ENCODE data around the gene FAM3D.

The FAM3D gene

DNA sequence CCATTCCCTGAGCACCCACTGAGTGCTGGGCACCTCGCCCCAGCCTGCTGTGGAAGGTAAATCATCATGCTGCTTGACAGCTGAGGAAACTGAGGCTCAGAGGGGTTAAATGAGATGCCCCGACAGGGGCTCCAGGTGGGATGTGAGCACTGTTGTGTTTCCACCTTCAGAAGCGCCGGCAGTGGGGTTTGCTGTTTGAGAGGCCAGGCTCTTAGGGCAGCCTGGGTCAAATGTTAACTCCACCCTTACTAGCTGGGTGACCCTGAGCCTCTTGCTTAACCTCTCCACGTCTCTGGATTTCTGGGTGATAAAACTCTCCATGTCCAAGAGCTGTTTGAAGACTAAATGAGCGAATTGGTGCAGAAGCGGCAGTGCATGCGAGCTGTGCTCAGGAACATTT, 43.1 kb downstream of the FAM3D start:
- H3K36me3 ChIP-seq (ENCODE audit: control insufficient read depth, low read depth, low read length): no peaks in the 10 kb centered on the region
- H3K4me3 ChIP-seq (ENCODE audit: low read length): no peak overlapping the region
- H3K27ac ChIP-seq (ENCODE audit: low read length): no peak overlapping the region
- H3K27me3 ChIP-seq (ENCODE audit: control insufficient read depth, insufficient read depth, low read length): no peaks in the 10 kb centered on the region
- H3K9ac ChIP-seq (ENCODE audit: low read length): no peak overlapping the region
- H3K9me3 ChIP-seq (ENCODE audit: control insufficient read depth, low read depth, low read length): no peaks in the 10 kb centered on the region
- H3K4me1 ChIP-seq (ENCODE audit: control insufficient read depth, low read depth, low read length): no peaks in the 10 kb centered on the region

DNA sequence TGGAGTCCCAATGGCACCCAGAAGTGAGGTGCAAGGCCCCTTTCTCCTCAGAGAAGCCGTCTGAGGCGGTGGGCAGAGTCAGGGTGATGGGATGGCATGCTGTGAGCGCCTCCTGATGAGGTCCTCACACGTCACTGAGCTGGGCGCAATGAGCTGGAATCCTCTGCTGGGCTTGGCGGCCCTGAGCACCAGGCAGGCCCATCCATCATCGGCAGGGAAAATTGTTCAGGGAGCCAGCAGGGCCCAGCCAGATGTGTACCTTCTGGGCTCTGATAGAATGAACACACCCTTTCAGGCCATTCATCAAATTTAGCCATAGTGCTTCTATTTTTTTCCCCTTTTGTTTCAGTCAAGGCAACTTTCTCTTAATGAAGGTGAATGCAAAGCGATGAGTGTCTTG, 43.7 kb downstream of the FAM3D start:
- H3K4me3 ChIP-seq (ENCODE audit: low read length): no peak overlapping the region

DNA sequence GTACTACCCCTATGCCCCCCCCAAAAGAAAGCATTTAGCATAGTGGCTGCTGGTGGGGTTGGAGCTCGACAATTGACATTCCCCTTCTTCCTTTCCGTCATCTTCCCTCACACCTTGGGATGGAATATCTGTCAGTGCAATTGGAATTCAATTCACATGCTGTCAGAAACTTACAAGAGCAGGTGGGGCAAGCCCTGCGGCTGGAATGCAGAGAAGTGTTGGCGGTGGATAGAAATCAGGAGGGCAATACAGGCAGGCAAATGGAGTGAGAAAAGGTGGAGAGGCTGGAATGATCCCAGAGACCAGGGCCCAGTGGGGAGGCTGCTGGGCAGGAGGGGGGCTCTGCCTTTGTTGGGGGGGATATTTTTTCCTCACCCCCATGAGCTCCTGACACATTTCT, 44.1 kb downstream of the FAM3D start:
- H3K27ac ChIP-seq (ENCODE audit: low read length): no peak overlapping the region
- no peaks in the 10 kb centered on the region for H3K36me3 ChIP-seq (ENCODE audit: control insufficient read depth, low read depth, low read length)
- no peak overlapping the region for H3K9ac ChIP-seq (ENCODE audit: low read length)
- no peaks in the 10 kb centered on the region for H3K27me3 ChIP-seq (ENCODE audit: control insufficient read depth, insufficient read depth, low read length)
- H3K4me3 ChIP-seq (ENCODE audit: low read length): no peak overlapping the region
- H3K9me3 ChIP-seq (ENCODE audit: control insufficient read depth, low read depth, low read length): no peaks in the 10 kb centered on the region
- H3K4me1 ChIP-seq (ENCODE audit: control insufficient read depth, low read depth, low read length): peaks cover 4% of the 10 kb centered on the region

More for the DNA sequence above, 43.7 kb downstream of the FAM3D start:
- no peak overlapping the region for H3K9ac ChIP-seq (ENCODE audit: low read length)
- H3K4me1 ChIP-seq (ENCODE audit: control insufficient read depth, low read depth, low read length): no peaks in the 10 kb centered on the region
- no peaks in the 10 kb centered on the region for H3K27me3 ChIP-seq (ENCODE audit: control insufficient read depth, insufficient read depth, low read length)
- no peaks in the 10 kb centered on the region for H3K9me3 ChIP-seq (ENCODE audit: control insufficient read depth, low read depth, low read length)
- no peak overlapping the region for H3K27ac ChIP-seq (ENCODE audit: low read length)
- H3K36me3 ChIP-seq (ENCODE audit: control insufficient read depth, low read depth, low read length): no peaks in the 10 kb centered on the region

DNA sequence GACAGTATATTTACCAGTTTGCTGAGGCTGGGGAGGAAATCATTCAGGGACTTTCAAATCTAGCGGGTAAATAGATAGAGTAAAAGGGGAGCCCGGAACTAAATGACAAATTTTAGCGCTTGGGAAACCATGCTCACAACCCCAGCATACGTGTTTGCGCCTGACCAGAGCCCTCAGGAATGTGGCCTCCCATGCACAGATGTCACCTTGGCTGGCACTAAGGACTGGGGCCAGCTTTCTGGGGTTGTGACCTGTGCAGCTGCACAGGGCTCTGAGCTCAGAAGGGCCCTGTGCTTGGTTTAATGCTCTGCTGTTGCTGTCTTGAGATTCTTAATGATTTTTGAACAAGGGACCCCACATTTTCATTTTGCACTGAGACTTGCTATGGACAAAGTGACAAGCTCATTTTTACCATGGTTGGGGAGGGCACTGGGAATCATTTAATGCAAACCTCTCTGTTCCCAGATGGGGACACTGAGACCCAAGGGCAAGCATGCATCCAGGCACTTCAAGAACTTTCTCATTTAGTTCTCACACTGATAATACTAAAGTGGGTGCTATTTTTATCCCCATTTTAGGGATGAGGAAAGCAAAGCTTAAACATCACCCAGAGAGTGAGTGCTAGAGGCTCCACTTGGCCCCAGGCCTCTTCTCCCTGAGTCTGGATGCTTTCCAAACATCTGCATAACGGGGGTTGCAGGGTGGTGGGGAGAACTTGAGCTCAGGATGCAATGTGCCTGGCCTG, 45.3 kb downstream of the FAM3D start:
- no peaks in the 10 kb centered on the region for H3K9me3 ChIP-seq (ENCODE audit: control insufficient read depth, low read depth, low read length)
- H3K27me3 ChIP-seq (ENCODE audit: control insufficient read depth, insufficient read depth, low read length): no peaks in the 10 kb centered on the region
- no peak overlapping the region for H3K4me3 ChIP-seq (ENCODE audit: low read length)
- no peaks in the 10 kb centered on the region for H3K36me3 ChIP-seq (ENCODE audit: control insufficient read depth, low read depth, low read length)
- H3K9ac ChIP-seq (ENCODE audit: low read length): no peak overlapping the region
- peaks cover 4% of the 10 kb centered on the region for H3K4me1 ChIP-seq (ENCODE audit: control insufficient read depth, low read depth, low read length)
- H3K27ac ChIP-seq (ENCODE audit: low read length): no peak overlapping the region

DNA sequence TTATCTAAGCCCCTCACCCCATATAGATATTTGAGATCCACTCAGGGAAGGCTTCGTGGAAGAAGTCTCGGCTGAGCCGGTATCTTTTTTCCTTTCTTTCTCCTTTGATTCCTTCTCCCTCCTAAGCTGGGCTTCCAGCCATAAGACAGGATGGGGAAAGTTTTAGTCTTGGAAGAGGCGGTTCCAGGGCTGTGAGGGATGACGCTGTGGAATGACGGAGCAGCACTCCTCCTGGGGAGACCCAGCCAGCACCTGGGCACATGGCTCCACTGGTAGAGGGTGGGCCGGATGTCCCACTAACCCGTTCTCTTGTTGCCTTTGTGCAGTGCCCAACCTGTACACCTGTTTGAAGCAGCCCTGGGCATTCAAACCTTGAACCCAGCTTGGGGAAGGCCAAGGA, 46.2 kb downstream of the FAM3D start:
- Histone ChIP-seq H3K4me3 (ENCODE audit: low read length) (no peak overlapping the region), H3K9ac (ENCODE audit: low read length) (no peak overlapping the region), H3K9me3 (ENCODE audit: control insufficient read depth, low read depth, low read length) (no peaks in the 10 kb centered on the region), H3K27ac (ENCODE audit: low read length) (no peak overlapping the region), H3K27me3 (ENCODE audit: control insufficient read depth, insufficient read depth, low read length) (no peaks in the 10 kb centered on the region), H3K36me3 (ENCODE audit: control insufficient read depth, low read depth, low read length) (no peaks in the 10 kb centered on the region), H3K4me1 (ENCODE audit: control insufficient read depth, low read depth, low read length) (peaks cover 4% of the 10 kb centered on the region)

DNA sequence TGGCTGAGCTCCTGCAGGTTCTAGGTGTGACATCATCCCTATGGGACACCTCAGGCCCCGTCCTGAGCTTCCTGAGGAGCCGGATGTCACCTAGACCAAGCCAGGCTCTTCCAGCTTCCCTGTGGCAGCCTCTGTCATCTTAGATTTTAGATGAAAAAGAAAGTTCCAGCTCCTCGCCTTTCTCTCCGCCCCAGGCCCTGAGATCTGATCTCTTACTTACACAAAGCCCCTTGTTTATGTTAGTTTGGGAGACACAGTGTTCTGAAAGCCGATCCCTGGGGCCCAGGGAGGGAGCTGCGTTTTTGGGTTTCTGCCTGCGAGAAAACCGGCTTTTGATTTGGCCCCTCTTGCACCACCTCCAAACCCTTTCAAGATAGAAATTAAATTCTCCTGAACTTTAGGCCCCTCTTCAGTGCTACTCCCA, 49.2 kb downstream of the FAM3D start:
- no peak overlapping the region for H3K27ac ChIP-seq (ENCODE audit: low read length)
- no peaks in the 10 kb centered on the region for H3K9me3 ChIP-seq (ENCODE audit: control insufficient read depth, low read depth, low read length)
- H3K4me1 ChIP-seq (ENCODE audit: control insufficient read depth, low read depth, low read length): peaks cover 4% of the 10 kb centered on the region
- H3K36me3 ChIP-seq (ENCODE audit: control insufficient read depth, low read depth, low read length): no peaks in the 10 kb centered on the region
- no peak overlapping the region for H3K9ac ChIP-seq (ENCODE audit: low read length)
- no peak overlapping the region for H3K4me3 ChIP-seq (ENCODE audit: low read length)
- no peaks in the 10 kb centered on the region for H3K27me3 ChIP-seq (ENCODE audit: control insufficient read depth, insufficient read depth, low read length)

DNA sequence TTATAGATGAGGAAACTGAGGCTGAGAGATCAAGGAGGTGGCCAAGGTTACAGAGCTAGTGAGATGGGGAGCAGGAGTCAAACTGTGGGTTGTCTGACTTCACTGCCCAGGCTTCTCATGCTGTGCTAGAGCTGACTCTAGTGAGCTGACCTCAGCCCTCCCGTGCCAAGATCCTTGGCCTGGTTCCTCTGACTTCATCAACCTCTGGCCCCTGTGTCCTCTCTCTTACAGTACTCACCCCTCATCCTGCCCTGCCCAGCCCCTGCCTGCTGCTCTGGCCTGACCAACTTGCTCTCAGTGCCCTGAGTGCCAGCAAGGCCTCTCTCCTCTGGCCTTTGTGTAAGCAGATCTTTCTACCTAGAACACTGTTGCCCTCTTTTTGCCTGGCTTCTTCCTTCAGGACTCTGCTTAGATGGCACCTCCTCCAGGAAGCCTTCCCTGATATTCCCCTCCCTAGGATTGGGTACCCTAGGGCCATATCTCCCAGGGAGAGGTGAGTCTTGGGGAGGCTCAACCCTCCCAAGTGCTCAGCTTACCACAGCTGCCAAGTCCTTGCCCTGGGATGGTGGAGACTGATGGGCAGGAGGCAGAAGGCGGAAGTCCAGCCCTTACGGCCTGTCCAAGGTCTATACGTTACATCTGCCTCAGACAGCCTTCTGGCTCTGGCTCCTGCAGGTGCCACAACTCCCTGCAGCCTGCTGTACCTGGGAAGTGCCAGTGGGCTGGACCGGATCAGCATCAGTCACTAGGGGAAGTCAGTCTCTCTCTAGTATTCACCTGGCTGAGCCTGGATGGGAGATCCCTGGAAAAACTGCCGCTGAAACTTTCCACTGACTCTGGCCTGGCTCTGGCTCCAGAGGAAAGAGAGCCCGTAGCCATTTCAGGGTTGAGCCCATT, 53.1 kb downstream of the FAM3D start:
- no peak overlapping the region for H3K27ac ChIP-seq (ENCODE audit: low read length)
- H3K9me3 ChIP-seq (ENCODE audit: control insufficient read depth, low read depth, low read length): no peaks in the 10 kb centered on the region
- no peaks in the 10 kb centered on the region for H3K36me3 ChIP-seq (ENCODE audit: control insufficient read depth, low read depth, low read length)
- H3K4me1 ChIP-seq (ENCODE audit: control insufficient read depth, low read depth, low read length): peaks cover 4% of the 10 kb centered on the region
- H3K4me3 ChIP-seq (ENCODE audit: low read length): no peak overlapping the region
- H3K9ac ChIP-seq (ENCODE audit: low read length): no peak overlapping the region
- no peaks in the 10 kb centered on the region for H3K27me3 ChIP-seq (ENCODE audit: control insufficient read depth, insufficient read depth, low read length)

DNA sequence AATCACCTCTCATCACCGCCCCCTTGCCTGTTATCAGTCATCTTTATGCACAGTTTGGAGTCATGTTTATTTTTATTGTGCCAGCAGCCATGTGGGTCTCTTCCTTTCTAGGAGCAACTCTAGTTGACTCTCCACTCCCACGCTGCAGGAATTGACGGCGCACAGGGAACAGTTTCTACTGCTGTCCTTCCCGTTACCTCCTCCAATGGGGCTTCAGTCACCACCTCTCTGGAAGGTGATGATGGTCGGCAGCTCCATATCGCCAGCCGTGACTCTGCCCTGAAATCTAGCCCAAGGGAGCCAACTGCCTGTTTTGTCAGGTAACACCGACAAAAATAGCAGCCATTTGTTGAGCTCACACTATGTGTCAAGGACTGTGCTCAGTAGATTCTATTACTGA, 53.7 kb downstream of the FAM3D start:
- Histone ChIP-seq H3K9me3 (ENCODE audit: control insufficient read depth, low read depth, low read length) (no peaks in the 10 kb centered on the region), H3K4me3 (ENCODE audit: low read length) (no peak overlapping the region), H3K4me1 (ENCODE audit: control insufficient read depth, low read depth, low read length) (peaks cover 4% of the 10 kb centered on the region), H3K9ac (ENCODE audit: low read length) (no peak overlapping the region), H3K36me3 (ENCODE audit: control insufficient read depth, low read depth, low read length) (no peaks in the 10 kb centered on the region), H3K27me3 (ENCODE audit: control insufficient read depth, insufficient read depth, low read length) (no peaks in the 10 kb centered on the region), H3K27ac (ENCODE audit: low read length) (no peak overlapping the region)

DNA sequence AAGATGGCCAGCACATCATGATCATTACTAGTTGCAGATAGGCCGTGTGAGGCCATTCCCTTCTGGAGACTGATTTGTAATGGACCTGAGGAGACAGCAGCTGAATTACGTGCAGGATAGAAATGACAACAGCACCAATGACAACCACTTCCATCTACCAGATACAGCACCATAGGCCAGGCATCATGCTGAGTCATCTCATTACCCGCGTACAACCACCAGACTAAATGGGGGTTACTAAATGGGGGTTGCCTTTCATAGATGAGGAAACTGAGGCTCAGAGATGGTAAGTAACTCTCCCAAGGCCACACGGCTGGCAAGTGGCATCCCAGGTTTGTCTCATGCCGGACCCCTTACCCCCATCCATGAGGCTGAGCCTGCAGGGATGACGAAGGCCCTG, 56.6 kb downstream of the FAM3D start:
- H3K9me3 ChIP-seq (ENCODE audit: control insufficient read depth, low read depth, low read length): no peaks in the 10 kb centered on the region
- no peak overlapping the region for H3K9ac ChIP-seq (ENCODE audit: low read length)
- H3K27me3 ChIP-seq (ENCODE audit: control insufficient read depth, insufficient read depth, low read length): no peaks in the 10 kb centered on the region
- no peaks in the 10 kb centered on the region for H3K36me3 ChIP-seq (ENCODE audit: control insufficient read depth, low read depth, low read length)
- no peaks in the 10 kb centered on the region for H3K4me1 ChIP-seq (ENCODE audit: control insufficient read depth, low read depth, low read length)
- no peak overlapping the region for H3K4me3 ChIP-seq (ENCODE audit: low read length)
- no peak overlapping the region for H3K27ac ChIP-seq (ENCODE audit: low read length)

DNA sequence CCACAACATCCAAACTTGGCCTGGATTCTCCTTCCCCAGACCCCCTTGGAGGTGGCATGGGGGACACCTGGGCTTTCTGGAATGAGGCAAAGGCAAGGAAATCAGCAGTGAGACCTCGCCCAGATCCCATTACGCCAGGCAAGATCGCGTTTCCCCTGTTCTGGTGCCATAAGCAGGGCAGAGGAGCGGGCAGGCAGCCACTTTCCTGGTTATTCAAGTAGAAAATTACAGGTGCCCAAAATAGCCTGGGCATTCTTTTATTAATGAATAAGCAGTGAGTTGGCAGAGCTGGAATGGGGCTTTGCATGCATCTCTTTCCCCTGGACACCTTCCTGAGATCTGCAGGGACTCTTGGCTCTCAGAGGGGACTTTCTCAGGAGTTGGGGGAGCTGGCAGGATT, 57.9 kb downstream of the FAM3D start:
- H3K36me3 ChIP-seq (ENCODE audit: control insufficient read depth, low read depth, low read length): no peaks in the 10 kb centered on the region
- H3K4me3 ChIP-seq (ENCODE audit: low read length): no peak overlapping the region
- no peak overlapping the region for H3K27ac ChIP-seq (ENCODE audit: low read length)
- no peaks in the 10 kb centered on the region for H3K27me3 ChIP-seq (ENCODE audit: control insufficient read depth, insufficient read depth, low read length)
- H3K9ac ChIP-seq (ENCODE audit: low read length): no peak overlapping the region
- no peaks in the 10 kb centered on the region for H3K4me1 ChIP-seq (ENCODE audit: control insufficient read depth, low read depth, low read length)
- H3K9me3 ChIP-seq (ENCODE audit: control insufficient read depth, low read depth, low read length): no peaks in the 10 kb centered on the region

DNA sequence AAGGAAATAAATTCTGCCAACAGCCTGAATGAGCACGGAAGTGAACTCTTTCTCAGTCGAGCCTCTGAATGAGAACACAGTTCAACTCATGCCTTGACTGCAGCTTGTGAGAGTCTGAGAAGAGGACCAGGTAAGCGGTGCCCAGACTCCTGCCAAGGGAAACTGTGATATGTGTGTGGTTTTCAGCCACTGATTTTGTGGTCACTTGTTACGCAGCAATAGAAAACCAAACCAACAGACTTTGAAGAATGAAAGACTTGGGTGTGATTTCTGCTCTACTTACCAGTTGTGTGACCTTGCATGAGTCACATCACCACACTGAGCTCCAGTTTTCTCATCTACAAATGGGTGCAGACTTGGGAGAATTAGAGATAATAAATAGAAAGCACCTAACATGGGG, 58.8 kb downstream of the FAM3D start:
- H3K4me3 ChIP-seq (ENCODE audit: low read length): no peak overlapping the region
- H3K27me3 ChIP-seq (ENCODE audit: control insufficient read depth, insufficient read depth, low read length): no peaks in the 10 kb centered on the region
- H3K4me1 ChIP-seq (ENCODE audit: control insufficient read depth, low read depth, low read length): no peaks in the 10 kb centered on the region
- H3K9me3 ChIP-seq (ENCODE audit: control insufficient read depth, low read depth, low read length): no peaks in the 10 kb centered on the region
- H3K36me3 ChIP-seq (ENCODE audit: control insufficient read depth, low read depth, low read length): no peaks in the 10 kb centered on the region
- H3K9ac ChIP-seq (ENCODE audit: low read length): no peak overlapping the region
- H3K27ac ChIP-seq (ENCODE audit: low read length): no peak overlapping the region

DNA sequence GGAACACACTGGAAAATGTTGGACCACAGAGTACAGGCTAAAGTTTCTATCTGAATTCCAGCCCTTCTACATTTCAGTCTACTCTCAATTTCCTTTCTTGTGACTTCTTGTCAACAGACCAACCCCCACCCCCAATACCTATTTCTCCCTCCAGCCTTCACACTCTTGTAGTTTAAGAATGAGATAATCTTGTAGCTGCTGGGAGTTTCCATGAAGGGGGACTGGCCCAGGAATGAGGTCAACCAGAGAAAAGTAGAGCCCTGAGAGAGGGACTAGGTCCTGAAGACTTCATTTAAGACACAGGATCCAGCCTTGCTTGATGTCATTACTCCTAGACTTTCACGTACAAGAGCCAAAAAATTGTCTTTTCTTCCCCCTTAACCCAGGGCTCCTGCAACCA, 59.9 kb downstream of the FAM3D start:
- Histone ChIP-seq H3K36me3 (ENCODE audit: control insufficient read depth, low read depth, low read length) (no peaks in the 10 kb centered on the region), H3K27ac (ENCODE audit: low read length) (no peak overlapping the region), H3K9me3 (ENCODE audit: control insufficient read depth, low read depth, low read length) (no peaks in the 10 kb centered on the region), H3K9ac (ENCODE audit: low read length) (no peak overlapping the region), H3K4me3 (ENCODE audit: low read length) (no peak overlapping the region), H3K4me1 (ENCODE audit: control insufficient read depth, low read depth, low read length) (no peaks in the 10 kb centered on the region), H3K27me3 (ENCODE audit: control insufficient read depth, insufficient read depth, low read length) (no peaks in the 10 kb centered on the region)

Data from iPS-18a (cell line).